HAP-1 (cell line): ENCODE results near the gene CASP5.
"Not testable (repeated sequence)": the region's sequence is repeated elsewhere in the genome, so short reads cannot be mapped to it uniquely, and the experiment has no call there.

Experiments
- DNase-seq, 2 experiments: peaks; one replicate each; pipeline ENCODE4 v3.0.0-alpha.2; 2016 to 2020; ENCODE audit warnings: low spot score in 2 of 2
- H3K27me3 ChIP-seq: fragments of 250-450 bp; sonication (Bioruptor Pico); 2 replicates; pipeline ENCODE4 v1.5.1; 2020; ENCODE audit warnings: low read depth, mild to moderate bottlenecking, moderate library complexity
- H3K36me3 ChIP-seq: fragments of 250-450 bp; sonication (Bioruptor Pico); replicated peaks from 2 replicates; pipeline ENCODE4 v1.5.1; 2020; ENCODE audit warnings: mild to moderate bottlenecking
- H3K4me1 ChIP-seq: fragments of 250-450 bp; sonication (Bioruptor Pico); 2 replicates; pipeline ENCODE4 v1.5.1; 2020; ENCODE audit warnings: mild to moderate bottlenecking
- H3K4me3 ChIP-seq: fragments of 250-450 bp; sonication (Bioruptor Pico); 2 replicates; pipeline ENCODE4 v1.5.1; 2020; ENCODE audit warnings: mild to moderate bottlenecking, moderate library complexity
- H3K9me3 ChIP-seq: fragments of 250-450 bp; sonication (Bioruptor Pico); 2 replicates; pipeline ENCODE4 v1.5.1; 2020; ENCODE audit warnings: mild to moderate bottlenecking, moderate library complexity
- in situ Hi-C: fragments of 300-500 bp; cut with MboI; formaldehyde crosslinking; loops from 3 replicates; pipeline ENCODE4 v1.14.3; 2020; ENCODE audit warnings: low sequenced_read_pairs, inconsistent platforms, mixed read lengths

Gene CASP5

DNA sequence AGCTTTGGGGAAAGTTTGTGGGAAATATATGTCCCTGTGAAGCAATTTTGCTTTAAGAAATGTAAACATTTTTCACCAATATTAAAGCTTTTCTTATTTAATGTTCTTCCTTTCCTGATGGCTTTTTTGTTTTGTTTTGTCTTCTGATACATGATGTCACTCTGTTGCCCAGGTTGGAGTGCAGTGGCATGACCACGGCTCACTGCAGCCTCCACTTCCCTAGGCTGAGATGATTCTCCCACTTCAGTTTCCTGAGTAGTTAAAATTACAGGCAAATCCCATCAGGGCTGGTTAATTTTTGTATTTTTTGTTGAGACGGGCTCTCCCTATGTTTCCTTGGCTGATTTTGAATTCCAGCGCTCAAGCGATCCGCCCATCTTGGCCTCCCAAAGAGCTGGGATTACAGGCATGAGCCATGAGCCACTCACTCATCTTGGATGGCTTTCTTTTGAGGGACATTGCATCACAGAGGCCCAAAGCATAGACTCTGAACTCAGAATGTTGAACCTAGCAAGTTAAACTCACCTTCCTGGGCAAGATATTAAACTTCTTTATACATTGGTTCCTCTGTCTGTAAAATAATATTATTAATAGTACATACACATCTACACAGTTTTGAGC lies 22.8 kb upstream of the CASP5 start:
- no peaks in the 10 kb centered on the region for H3K27me3 ChIP-seq
- DNase-seq: no peak
- no peaks in the 10 kb centered on the region for H3K9me3 ChIP-seq
- no peak overlapping the region for H3K4me3 ChIP-seq
- no peaks in the 10 kb centered on the region for H3K4me1 ChIP-seq
- H3K36me3 ChIP-seq: no peaks in the 10 kb centered on the region
- in situ Hi-C loops: no loop called here

GRCh38 chr11:105044557-105045524 lies 21.9 kb upstream of the CASP5 start, which contains the start of gene CARD16:
Gene CARD16, minus strand, starts transcription at chr11:105045335. Its CDS starts 38 bp downstream, at chr11:105045297.
- H3K4me1 ChIP-seq, H3K27me3 ChIP-seq, in situ Hi-C loops, H3K4me3 ChIP-seq, DNase-seq, H3K36me3 ChIP-seq, H3K9me3 ChIP-seq: not testable (repeated sequence)

DNA sequence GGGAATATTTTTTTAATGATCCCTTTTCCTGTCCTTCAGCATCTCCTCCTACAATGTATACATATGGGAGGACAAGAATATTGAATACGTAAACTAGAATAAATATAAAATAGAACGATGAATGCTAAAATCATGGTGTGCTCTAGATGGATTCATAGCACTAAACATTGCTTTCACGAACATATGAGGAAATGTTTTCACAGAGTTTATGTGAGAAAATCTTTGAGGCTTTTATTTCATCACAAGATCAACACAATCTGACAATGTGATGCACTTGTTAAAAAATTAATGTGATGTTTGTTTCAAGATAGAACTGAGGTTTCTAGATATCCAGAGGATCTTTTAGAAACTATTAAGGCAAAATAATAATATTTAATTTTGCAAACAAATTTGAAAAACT lies 19.2 kb upstream of the CASP5 start:
- H3K9me3 ChIP-seq: no peaks in the 10 kb centered on the region
- H3K27me3 ChIP-seq: no peaks in the 10 kb centered on the region
- H3K4me3 ChIP-seq: no peak overlapping the region
- no peaks in the 10 kb centered on the region for H3K36me3 ChIP-seq
- no peaks in the 10 kb centered on the region for H3K4me1 ChIP-seq
- in situ Hi-C loops: no loop called here
- DNase-seq: no peak

GRCh38 chr11:105040703-105041102 lies 17.7 kb upstream of the CASP5 start:
- H3K9me3 ChIP-seq: no peaks in the 10 kb centered on the region
- no peaks in the 10 kb centered on the region for H3K36me3 ChIP-seq
- H3K4me1 ChIP-seq: no peaks in the 10 kb centered on the region
- in situ Hi-C loops: no loop called here
- no peak overlapping the region for H3K4me3 ChIP-seq
- H3K27me3 ChIP-seq: no peaks in the 10 kb centered on the region
- DNase-seq: no peak

GRCh38 chr11:105034813-105035620 lies 12.0 kb upstream of the CASP5 start, which contains the start of gene CASP1:
Gene CASP1, minus strand, starts transcription at chr11:105035144. Its CDS starts 31 bp downstream, at chr11:105035113.
- Histone ChIP-seq H3K36me3 (no peaks in the 10 kb centered on the region), H3K9me3 (no peaks in the 10 kb centered on the region), H3K4me3 (no peak within 1 kb of the TSS), H3K4me1 (no peaks in the 10 kb centered on the region), H3K27me3 (no peaks in the 10 kb centered on the region)
- in situ Hi-C loops: no loop called here
- no peak for DNase-seq

DNA sequence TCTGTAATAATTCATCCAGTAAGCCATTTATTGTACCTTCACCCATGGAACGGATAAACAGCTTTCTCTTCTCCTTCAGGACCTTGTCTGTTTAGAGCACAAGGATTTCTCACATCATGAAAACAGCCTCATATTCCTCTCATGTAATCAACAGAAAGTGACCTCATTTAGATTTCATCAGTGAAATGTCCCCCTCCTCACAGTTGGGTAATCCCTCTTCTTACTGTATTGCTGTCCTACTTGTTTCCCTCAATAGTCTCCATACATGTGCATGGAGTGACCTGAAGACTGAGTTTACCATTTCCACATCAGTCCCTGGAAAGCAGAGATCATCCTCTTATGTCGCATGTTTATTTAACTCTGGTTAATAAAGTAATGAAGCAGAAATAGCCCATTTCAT lies 11.4 kb upstream of the CASP5 start:
- H3K4me3 ChIP-seq, in situ Hi-C loops, H3K4me1 ChIP-seq, DNase-seq, H3K27me3 ChIP-seq, H3K9me3 ChIP-seq, H3K36me3 ChIP-seq: not testable (repeated sequence)

GRCh38 chr11:105033781-105034180 lies 10.8 kb upstream of the CASP5 start:
- no peaks in the 10 kb centered on the region for H3K9me3 ChIP-seq
- no peaks in the 10 kb centered on the region for H3K36me3 ChIP-seq
- DNase-seq: no peak
- no peaks in the 10 kb centered on the region for H3K27me3 ChIP-seq
- H3K4me1 ChIP-seq: no peaks in the 10 kb centered on the region
- in situ Hi-C loops: no loop called here
- no peak overlapping the region for H3K4me3 ChIP-seq

DNA sequence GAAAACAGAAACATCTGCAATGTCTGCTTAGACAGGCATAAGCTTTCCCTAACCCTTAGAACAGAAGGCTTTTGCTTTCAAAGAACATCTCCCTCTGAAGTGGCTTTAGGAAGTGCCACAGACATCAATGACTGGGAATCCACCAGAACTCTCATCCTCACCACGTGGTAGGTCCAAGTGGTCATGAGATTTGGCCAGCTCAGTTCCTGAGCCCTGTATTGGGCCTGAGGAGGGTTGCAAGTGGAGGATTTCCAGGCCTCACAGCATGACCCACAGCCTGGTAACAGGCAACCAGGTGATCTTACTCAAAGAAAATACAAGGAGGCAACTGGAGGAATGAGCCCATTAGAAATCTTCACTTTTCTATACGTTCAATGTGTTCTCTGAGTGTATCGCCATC lies 10.4 kb upstream of the CASP5 start:
- H3K27me3 ChIP-seq: no peaks in the 10 kb centered on the region
- no peaks in the 10 kb centered on the region for H3K9me3 ChIP-seq
- H3K4me1 ChIP-seq: no peaks in the 10 kb centered on the region
- in situ Hi-C loops: no loop called here
- no peak overlapping the region for H3K4me3 ChIP-seq
- H3K36me3 ChIP-seq: no peaks in the 10 kb centered on the region
- DNase-seq: no peak

DNA sequence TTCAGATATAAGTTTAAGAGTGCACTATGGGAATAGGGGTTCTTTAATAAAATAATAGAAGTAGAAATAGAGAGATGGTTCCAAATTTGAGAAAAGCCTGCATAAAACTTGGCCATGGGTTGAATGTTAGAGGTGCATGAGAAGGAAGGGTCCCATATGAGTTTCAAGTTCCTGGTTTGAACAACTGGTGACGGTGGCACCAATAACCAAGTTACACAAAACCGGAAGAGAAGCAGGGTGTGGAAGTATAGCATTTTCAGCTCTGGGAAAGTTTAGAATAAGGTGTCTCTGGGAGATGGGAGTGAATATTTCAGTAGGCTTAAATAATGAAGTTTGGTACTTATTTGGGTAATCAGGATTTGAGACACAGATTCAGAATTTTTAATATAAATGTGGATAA lies 9.5 kb upstream of the CASP5 start:
- Histone ChIP-seq H3K4me1 (no peaks in the 10 kb centered on the region), H3K4me3 (no peak overlapping the region), H3K27me3 (no peaks in the 10 kb centered on the region), H3K9me3 (no peaks in the 10 kb centered on the region), H3K36me3 (no peaks in the 10 kb centered on the region)
- in situ Hi-C loops: no loop called here
- no peak for DNase-seq

GRCh38 chr11:105027678-105028077 lies 4.7 kb upstream of the CASP5 start:
- H3K4me1 ChIP-seq: no peaks in the 10 kb centered on the region
- no peaks in the 10 kb centered on the region for H3K27me3 ChIP-seq
- H3K9me3 ChIP-seq: no peaks in the 10 kb centered on the region
- H3K4me3 ChIP-seq: no peak overlapping the region
- in situ Hi-C loops: no loop called here
- no peak for DNase-seq
- H3K36me3 ChIP-seq: no peaks in the 10 kb centered on the region

DNA sequence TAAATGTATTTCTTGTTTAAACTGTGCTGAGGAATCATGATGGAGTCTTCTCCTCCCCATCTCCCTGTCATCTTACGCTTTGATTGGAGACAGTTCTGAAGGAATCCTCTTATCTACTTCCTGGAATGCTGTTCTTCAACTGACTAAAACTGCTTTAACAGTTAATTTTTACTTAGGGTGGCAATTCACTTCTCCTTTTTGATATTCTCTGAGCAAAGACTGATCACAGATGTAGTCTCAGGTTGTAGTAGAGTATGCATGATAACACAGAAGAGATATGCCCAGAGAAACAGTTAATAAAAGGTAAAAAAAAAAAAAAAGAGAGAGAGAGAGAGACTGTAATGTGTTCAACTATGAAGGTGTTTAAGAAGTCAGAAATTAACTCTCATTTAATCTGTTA lies 1.4 kb upstream of the CASP5 start:
- H3K4me1 ChIP-seq: no peaks in the 10 kb centered on the region
- no peak overlapping the region for H3K4me3 ChIP-seq
- H3K9me3 ChIP-seq: no peaks in the 10 kb centered on the region
- H3K27me3 ChIP-seq: no peaks in the 10 kb centered on the region
- H3K36me3 ChIP-seq: no peaks in the 10 kb centered on the region
- no peak for DNase-seq
- in situ Hi-C loops: no loop called here

- in situ Hi-C loops: no loop called here
- no peaks in the 10 kb centered on the region for H3K4me1 ChIP-seq
Measured at GRCh38 chr11:105022527-105022926, 441 bp downstream of the CASP5 start.

GRCh38 chr11:105007463-105007862 lies 15.5 kb downstream of the CASP5 start:
- Histone ChIP-seq H3K4me1 (no peaks in the 10 kb centered on the region), H3K27me3 (no peaks in the 10 kb centered on the region), H3K36me3 (no peaks in the 10 kb centered on the region), H3K9me3 (no peaks in the 10 kb centered on the region), H3K4me3 (no peak overlapping the region)
- DNase-seq: no peak
- in situ Hi-C loops: no loop called here

More at GRCh38 chr11:105022527-105022926, 441 bp downstream of the CASP5 start:
- no peak for DNase-seq
- Histone ChIP-seq H3K36me3 (no peaks in the 10 kb centered on the region), H3K9me3 (no peaks in the 10 kb centered on the region), H3K4me3 (no peak overlapping the region), H3K27me3 (no peaks in the 10 kb centered on the region)
